Nasal cavity respiratory epithelium epithelial cell of viscerocranial mucosa (primary cell): Measurements from ENCODE around the gene KLKB1. TPM values are rescaled to one million over a fixed set of nuclear protein-coding genes. Genes with fewer than 3 reads are reported as not detected.

Experiments used
- total RNA-seq: library from RNA; depleted of rRNA; stranded (reverse); fragments of >200 nt; gene quantifications from 2 replicates; pipeline ENCODE4 v1.2.3, GENCODE V29; 2014

KLKB1 gene
- total RNA-seq: not detected in 2 replicates

GRCh38 chr4:186227221-186227620, at the start of gene KLKB1:
Gene KLKB1, plus strand, starts transcription at chr4:186227507. Its CDS starts 689 bp downstream, at chr4:186228196.

GRCh38 chr4:186191200-186192065, 35.9 kb upstream of the KLKB1 start, which contains the start of gene CYP4V2:
Gene CYP4V2, plus strand, starts transcription at chr4:186191567. Its CDS starts 257 bp downstream, at chr4:186191824.

GRCh38 chr4:186265683-186266652, 38.7 kb downstream of the KLKB1 start, which contains the start of gene F11:
Gene F11, plus strand, starts transcription at chr4:186266189. Its CDS starts 948 bp downstream, at chr4:186267137.

Other genes starting within 250 kb of the KLKB1 start
- 0.68 and 7.5 TPM in 2 replicates for gene TLR3, start 158.4 kb upstream of the KLKB1 start, total RNA-seq
- under 0.01 and 1.7 TPM in 2 replicates for gene FAM149A, start 122.8 kb upstream of the KLKB1 start, total RNA-seq
- gene CYP4V2, start 35.9 kb upstream of the KLKB1 start, total RNA-seq: 2.7 and 16.4 TPM in 2 replicates
- not detected in 2 replicates for gene F11, start 38.7 kb downstream of the KLKB1 start, total RNA-seq